Endodermal cell (in vitro differentiated cells): ENCODE data around the gene C1orf116. TPM values are rescaled to one million over a fixed set of nuclear protein-coding genes. Genes with fewer than 3 reads are reported as not detected.

Source experiments
- DNase-seq: peaks from one replicate; pipeline ENCODE4 v3.0.0-alpha.2; 2017
- H3K27ac ChIP-seq: 2 replicates; pipeline ENCODE4 v1.5.1; 2013; ENCODE audit warnings: mild to moderate bottlenecking, low read depth, low read length, moderate library complexity
- H3K27me3 ChIP-seq: 2 replicates; pipeline ENCODE4 v1.6.1; 2013; ENCODE audit warnings: mild to moderate bottlenecking, low read length, moderate library complexity; ENCODE audit not compliant: insufficient read depth, control insufficient read depth, poor library complexity, severe bottlenecking
- H3K36me3 ChIP-seq: 2 replicates; pipeline ENCODE4 v1.7.0; 2013; ENCODE audit warnings: mild to moderate bottlenecking, low read length, moderate library complexity; ENCODE audit not compliant: control insufficient read depth, insufficient read depth
- H3K4me1 ChIP-seq: one replicate; pipeline ENCODE4 v1.7.0; 2013; ENCODE audit warnings: low read length; ENCODE audit not compliant: control insufficient read depth, insufficient read depth
- H3K4me3 ChIP-seq: 2 replicates; pipeline ENCODE4 v1.5.1; 2013; ENCODE audit warnings: mild to moderate bottlenecking, low read length, moderate library complexity
- H3K9ac ChIP-seq: 2 replicates; pipeline ENCODE4 v1.6.1; 2013; ENCODE audit warnings: mild to moderate bottlenecking, low read length, moderate library complexity; ENCODE audit not compliant: poor library complexity, severe bottlenecking; ENCODE audit errors: extremely low read depth
- H3K9me3 ChIP-seq: 2 replicates; pipeline ENCODE4 v1.6.1; 2013; ENCODE audit warnings: mild to moderate bottlenecking, low read length, moderate library complexity; ENCODE audit not compliant: control insufficient read depth
- H3K27ac Mint-ChIP-seq: 2 replicates; pipeline ENCODE4 v1.8.0; 2020; ENCODE audit warnings: mixed read lengths
- H3K27me3 Mint-ChIP-seq: 2 replicates; pipeline ENCODE4 v1.8.0; 2021; ENCODE audit warnings: mild to moderate bottlenecking, mixed read lengths; ENCODE audit not compliant: insufficient read depth
- H3K36me3 Mint-ChIP-seq: 2 replicates; pipeline ENCODE4 v1.8.0; 2020; ENCODE audit warnings: low read depth, mixed read lengths
- H3K4me1 Mint-ChIP-seq: 2 replicates; pipeline ENCODE4 v1.8.0; 2020; ENCODE audit warnings: mixed read lengths
- H3K4me3 Mint-ChIP-seq: 2 replicates; pipeline ENCODE4 v1.8.0; 2020; ENCODE audit warnings: mild to moderate bottlenecking, moderate library complexity, mixed read lengths
- H3K9me3 Mint-ChIP-seq: 2 replicates; pipeline ENCODE4 v1.8.0; 2020; ENCODE audit warnings: mild to moderate bottlenecking, mixed read lengths
- CTCF ChIP-seq: fragments of 200-600 bp; sonication (generic); conservative IDR thresholded peaks from 2 replicates; pipeline ENCODE4 v1.5.0; 2021; ENCODE audit warnings: antibody characterized with exemption, mild to moderate bottlenecking
- WGBS, 2 experiments: methylation state at CpG; one replicate each; pipeline versions ENCODE4 v1.1.5 to v1.1.7; 2013; ENCODE audit warnings: missing lambda C conversion rate in 2 of 2, mixed read lengths in 1 of 2; ENCODE audit not compliant: insufficient coverage in 1 of 2, insufficient read length in 1 of 2; 5-methylcytosine and 5-hydroxymethylcytosine counted together
- total RNA-seq, 2 donors: library from RNA; stranded (reverse); fragmentation: NEBNext Ultra II Directional in 1 of 2; extraction: Animal tissue kit (Norgen Biotek cat#: 25700) in 1 of 2; gene quantifications; 2 replicates in 1 of 2; 3 replicates in 1 of 2; pipeline ENCODE4 v1.2.1, GENCODE V29; 2021

Gene C1orf116
- total RNA-seq, 2 donors from 2014 or later = 0.55 to 0.60 TPM

- 95 to 97% methylated on average over 4 to 5 of the region's 5 CpGs for WGBS, 2 experiments
- DNase-seq = peak; percentile 24
- no peaks in the 10 kb centered on the region for H3K4me1 Mint-ChIP-seq
- Histone ChIP-seq H3K27me3 (no peaks in the 10 kb centered on the region), H3K4me3 (no peak overlapping the region), H3K27ac (no peak overlapping the region), H3K36me3 (peaks cover 4% of the 10 kb centered on the region), H3K9ac (no peak overlapping the region), H3K4me1 (peaks cover 1% of the 10 kb centered on the region), H3K9me3 (no peaks in the 10 kb centered on the region)
- no peak overlapping the region for H3K27ac Mint-ChIP-seq
- no peak overlapping the region for H3K4me3 Mint-ChIP-seq
- no peak for TF ChIP-seq CTCF
- peaks cover 25% of the 10 kb centered on the region for H3K36me3 Mint-ChIP-seq
- no peaks in the 10 kb centered on the region for H3K27me3 Mint-ChIP-seq
- H3K9me3 Mint-ChIP-seq = no peaks in the 10 kb centered on the region
These were observed 37.4 kb upstream of the C1orf116 start for GRCh38 chr1:207069858-207070506.

- Histone ChIP-seq H3K9ac (no peak overlapping the region), H3K4me3 (no peak overlapping the region), H3K4me1 (no peaks in the 10 kb centered on the region), H3K36me3 (peaks cover 4% of the 10 kb centered on the region), H3K9me3 (no peaks in the 10 kb centered on the region), H3K27me3 (no peaks in the 10 kb centered on the region), H3K27ac (no peak overlapping the region)
- Mint-ChIP-seq H3K27me3 (no peaks in the 10 kb centered on the region), H3K9me3 (no peaks in the 10 kb centered on the region), H3K4me1 (no peaks in the 10 kb centered on the region), H3K4me3 (no peak overlapping the region), H3K36me3 (peaks cover 34% of the 10 kb centered on the region), H3K27ac (no peak overlapping the region)
- DNase-seq = peak; percentile 5
- TF ChIP-seq CTCF = no peak
- WGBS, 2 experiments = 93% methylated on average over 3 of the region's 3 CpGs; no CpG with 5 or more reads in 1 of the 2 experiments
These were observed 36.5 kb upstream of the C1orf116 start for GRCh38 chr1:207069061-207069460.

GRCh38 chr1:207067665-207068064 lies 35.1 kb upstream of the C1orf116 start:
- Histone ChIP-seq H3K27ac (no peak overlapping the region), H3K9ac (no peak overlapping the region), H3K4me1 (no peaks in the 10 kb centered on the region), H3K36me3 (peaks cover 4% of the 10 kb centered on the region), H3K9me3 (no peaks in the 10 kb centered on the region), H3K4me3 (no peak overlapping the region), H3K27me3 (no peaks in the 10 kb centered on the region)
- no peaks in the 10 kb centered on the region for H3K9me3 Mint-ChIP-seq
- no peaks in the 10 kb centered on the region for H3K4me1 Mint-ChIP-seq
- 77 to 80% methylated on average over 2 to 5 of the region's 5 CpGs for WGBS, 2 experiments
- TF ChIP-seq CTCF = no peak
- peak; percentile 2 for DNase-seq
- peaks cover 39% of the 10 kb centered on the region for H3K36me3 Mint-ChIP-seq
- no peaks in the 10 kb centered on the region for H3K27me3 Mint-ChIP-seq
- no peak overlapping the region for H3K27ac Mint-ChIP-seq
- H3K4me3 Mint-ChIP-seq = no peak overlapping the region
